GM20000 (cell line): ENCODE data around the gene TMEM54.

Experiments
- DNase-seq: peaks from one replicate; pipeline ENCODE4 v3.0.0; 2012; ENCODE audit warnings: low spot score
- TF ChIP-seq, protein P1 (sequence below): IDR thresholded peaks from 2 replicates; pipeline ENCODE4 v1.5.1; 2012; ENCODE audit warnings: mild to moderate bottlenecking, control low read depth; ENCODE audit errors: extremely low read depth, missing control alignments

Gene TMEM54

DNA sequence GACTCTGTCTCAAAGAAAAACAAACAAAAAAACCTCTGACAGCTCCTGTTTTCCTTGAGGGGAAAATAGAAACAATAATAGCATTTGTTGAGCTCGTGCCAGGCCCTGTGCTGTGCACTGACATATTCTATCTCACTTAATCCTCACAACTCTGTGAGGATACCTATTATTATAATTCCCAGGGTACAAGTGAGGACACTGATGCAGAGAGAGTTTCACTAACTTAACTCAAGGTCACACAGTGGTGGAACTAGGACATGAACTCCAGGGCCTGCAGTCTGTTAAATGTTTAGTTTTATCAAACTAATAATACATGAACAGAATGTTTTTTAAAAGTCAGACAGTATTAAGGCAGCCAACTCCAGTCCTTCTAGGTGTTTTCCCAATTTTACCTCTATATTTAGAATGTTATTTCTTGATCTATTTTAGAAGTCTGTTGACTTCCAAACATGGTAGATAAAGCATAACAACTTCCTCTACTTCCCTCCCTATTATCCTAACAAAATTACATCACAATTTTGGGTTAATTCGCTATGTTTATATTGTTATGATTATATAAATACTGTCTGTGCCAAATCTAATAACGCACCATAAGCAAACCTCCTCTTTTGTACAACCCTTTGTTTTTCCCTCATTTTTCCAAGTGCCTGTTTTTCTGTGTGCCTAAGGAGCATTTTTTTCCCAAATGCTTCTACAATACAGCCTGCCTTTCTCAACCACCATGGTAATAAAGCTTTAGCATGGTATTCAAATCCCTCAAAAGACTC is 35.4 kb downstream of the TMEM54 start:
- TF ChIP-seq, protein P1, sequence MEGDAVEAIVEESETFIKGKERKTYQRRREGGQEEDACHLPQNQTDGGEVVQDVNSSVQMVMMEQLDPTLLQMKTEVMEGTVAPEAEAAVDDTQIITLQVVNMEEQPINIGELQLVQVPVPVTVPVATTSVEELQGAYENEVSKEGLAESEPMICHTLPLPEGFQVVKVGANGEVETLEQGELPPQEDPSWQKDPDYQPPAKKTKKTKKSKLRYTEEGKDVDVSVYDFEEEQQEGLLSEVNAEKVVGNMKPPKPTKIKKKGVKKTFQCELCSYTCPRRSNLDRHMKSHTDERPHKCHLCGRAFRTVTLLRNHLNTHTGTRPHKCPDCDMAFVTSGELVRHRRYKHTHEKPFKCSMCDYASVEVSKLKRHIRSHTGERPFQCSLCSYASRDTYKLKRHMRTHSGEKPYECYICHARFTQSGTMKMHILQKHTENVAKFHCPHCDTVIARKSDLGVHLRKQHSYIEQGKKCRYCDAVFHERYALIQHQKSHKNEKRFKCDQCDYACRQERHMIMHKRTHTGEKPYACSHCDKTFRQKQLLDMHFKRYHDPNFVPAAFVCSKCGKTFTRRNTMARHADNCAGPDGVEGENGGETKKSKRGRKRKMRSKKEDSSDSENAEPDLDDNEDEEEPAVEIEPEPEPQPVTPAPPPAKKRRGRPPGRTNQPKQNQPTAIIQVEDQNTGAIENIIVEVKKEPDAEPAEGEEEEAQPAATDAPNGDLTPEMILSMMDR: no peak
- DNase-seq: no peak

DNA sequence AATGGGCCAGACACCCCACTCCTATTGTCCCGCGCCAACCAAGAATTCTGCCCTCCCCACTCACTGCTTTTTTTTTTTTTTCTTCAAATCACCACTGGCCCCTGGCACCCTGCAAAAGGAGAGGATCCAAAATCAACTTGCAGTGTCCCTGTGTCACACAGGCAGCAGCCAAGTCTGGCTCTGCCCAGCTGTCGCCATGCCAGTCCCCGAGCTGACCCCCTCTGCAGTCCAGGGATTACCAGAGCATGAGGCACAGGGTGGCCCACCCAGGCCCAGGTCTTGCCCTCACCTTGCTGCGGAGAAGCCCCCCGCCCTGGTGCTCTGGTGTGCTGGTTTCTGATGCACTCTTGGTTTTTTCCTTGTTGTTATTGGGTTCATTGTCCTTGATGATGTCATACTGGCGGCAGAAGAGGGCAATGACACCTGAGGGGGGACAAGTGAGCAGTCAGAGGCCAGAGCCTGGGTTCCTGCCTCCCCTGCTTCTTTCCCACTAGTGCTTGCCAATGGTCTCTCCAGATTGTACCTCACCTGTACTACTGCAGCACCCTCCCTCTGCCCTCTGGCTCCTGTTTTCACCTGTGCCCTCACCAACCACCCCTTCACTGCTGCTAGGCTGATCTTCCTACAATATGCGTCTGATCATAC is 36.7 kb downstream of the TMEM54 start:
- DNase-seq: no peak
- TF ChIP-seq, protein P1: no peak

DNA sequence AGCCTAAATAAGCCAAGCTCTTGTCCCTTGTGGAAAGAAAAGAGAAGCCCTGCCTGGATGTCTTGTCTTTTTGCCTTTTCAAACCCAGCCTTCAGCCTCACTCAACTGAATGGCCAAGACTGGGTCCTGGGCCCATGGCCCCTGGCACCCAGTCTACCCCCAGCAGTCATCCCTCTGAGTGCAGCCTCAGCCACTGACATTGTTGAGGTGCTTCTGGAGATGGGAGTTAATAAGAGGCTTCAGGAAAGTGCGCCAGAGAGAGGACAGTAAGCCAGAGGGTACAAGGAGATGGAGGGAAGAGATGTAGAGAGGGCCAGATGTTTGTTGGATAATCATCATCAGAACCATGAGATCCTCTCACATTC is 37.3 kb downstream of the TMEM54 start:
- no peak for DNase-seq
- TF ChIP-seq, protein P1: no peak

DNA sequence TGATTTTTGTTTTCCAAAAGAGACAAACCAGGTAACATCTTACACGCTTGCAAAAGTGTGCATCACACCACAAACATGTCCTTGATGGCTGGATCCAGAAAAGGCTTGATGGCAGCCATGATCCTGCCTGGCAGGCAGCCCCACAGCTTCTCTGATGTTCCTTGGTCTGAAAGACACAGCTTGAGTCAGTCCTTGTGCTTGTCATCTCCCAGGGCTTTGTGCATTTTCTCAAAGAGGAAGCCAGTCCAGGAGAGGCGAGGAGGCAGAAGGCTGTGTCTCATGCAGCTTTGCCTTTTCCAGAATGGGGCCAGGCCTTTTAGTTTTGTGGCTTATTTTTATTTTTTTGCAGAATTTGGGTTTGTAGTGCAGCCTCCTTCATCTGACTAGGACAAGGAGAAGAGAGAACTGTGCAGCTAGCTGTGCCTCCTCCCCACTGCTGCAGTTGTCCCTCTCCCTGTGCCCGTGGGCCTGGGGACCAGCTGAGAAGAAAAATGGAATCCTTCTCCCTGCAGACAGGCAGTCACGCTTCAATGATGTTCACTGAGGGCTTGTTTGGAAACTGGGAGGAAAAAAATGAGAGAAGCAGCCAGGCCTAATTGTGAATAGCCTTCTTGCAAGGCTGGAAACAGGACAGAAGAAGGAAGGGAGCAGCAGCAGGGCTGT is 37.8 kb downstream of the TMEM54 start:
- DNase-seq: no peak
- TF ChIP-seq, protein P1: no peak

DNA sequence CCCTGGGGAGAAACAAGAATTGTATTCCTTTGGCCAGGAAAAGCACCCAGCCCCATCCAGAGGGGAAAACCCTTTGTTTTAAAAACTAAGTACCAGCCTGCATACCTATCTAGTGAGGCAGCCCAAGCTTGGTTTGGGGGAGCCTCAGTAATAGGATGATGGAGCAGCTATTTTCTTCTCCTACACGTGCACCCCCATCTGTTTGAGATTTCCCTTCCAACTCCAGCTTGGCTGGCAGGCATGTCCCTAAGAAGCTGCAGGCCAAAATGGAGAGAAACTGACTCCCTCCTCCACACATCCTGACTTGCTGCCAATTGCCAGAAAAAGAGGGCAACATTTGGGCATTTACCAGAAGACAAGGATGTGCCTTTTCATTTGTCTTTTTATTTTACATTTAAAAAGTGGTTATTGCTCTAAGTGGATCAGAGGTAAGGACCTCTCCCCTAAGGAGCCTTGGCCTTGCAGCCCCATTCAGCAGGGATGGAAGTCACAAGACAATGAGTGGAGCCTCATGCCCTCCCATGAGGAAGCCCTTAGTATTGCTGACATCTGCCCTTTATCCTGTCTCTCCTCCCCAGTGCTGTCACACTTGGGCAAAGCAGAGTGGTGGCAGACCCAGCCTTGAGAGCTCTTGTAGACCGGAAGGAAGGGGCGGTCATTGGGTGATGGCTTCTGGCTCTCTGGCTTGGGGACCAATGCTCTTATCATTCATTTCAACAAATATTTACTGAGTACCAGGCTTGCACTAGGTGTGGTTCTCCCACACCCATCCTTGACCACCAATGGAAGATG is 39.1 kb downstream of the TMEM54 start:
- DNase-seq: no peak
- TF ChIP-seq, protein P1: no peak

DNA sequence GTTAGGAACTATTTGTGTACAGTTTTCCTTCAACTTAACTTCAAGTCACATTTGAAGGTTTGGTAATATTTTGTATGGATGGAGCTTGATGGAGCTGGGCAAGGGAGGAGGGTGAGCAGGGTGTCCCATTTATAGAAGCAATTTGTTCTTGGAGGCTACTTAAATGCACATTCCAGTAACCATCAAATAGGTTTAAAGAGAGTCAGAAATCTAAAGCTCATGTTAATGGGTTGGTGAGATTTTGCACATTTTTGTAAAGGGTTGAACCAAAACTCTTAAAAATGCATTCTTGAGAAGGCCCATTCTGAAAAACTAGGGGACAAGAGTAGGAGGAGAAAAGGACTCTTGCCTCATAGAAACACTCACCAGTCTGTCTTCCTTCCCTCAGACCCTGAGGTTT is 40.6 kb downstream of the TMEM54 start:
- TF ChIP-seq, protein P1: no peak

More for the DNA sequence above, 40.6 kb downstream of the TMEM54 start:
- no peak for DNase-seq
